Loucy (cell line): ENCODE data around the gene SLC6A20.

ENCODE experiments used
- EZH2phosphoT487 ChIP-seq: fragments of 200-600 bp; IDR thresholded peaks from 2 replicates; pipeline ENCODE4 v1.6.1; 2018; ENCODE audit warnings: antibody characterized with exemption, mild to moderate bottlenecking, moderate library complexity, borderline replicate concordance
- TF ChIP-seq, protein P1 (sequence below): fragments of 200-600 bp; sonication (generic); conservative IDR thresholded peaks from 2 replicates; pipeline ENCODE4 v1.5.1; 2014; ENCODE audit warnings: mild to moderate bottlenecking, antibody characterized with exemption, low read length

GRCh38 chr3:45794660-45795059 is 1.7 kb downstream of the SLC6A20 start:
- TF ChIP-seq, protein P1, sequence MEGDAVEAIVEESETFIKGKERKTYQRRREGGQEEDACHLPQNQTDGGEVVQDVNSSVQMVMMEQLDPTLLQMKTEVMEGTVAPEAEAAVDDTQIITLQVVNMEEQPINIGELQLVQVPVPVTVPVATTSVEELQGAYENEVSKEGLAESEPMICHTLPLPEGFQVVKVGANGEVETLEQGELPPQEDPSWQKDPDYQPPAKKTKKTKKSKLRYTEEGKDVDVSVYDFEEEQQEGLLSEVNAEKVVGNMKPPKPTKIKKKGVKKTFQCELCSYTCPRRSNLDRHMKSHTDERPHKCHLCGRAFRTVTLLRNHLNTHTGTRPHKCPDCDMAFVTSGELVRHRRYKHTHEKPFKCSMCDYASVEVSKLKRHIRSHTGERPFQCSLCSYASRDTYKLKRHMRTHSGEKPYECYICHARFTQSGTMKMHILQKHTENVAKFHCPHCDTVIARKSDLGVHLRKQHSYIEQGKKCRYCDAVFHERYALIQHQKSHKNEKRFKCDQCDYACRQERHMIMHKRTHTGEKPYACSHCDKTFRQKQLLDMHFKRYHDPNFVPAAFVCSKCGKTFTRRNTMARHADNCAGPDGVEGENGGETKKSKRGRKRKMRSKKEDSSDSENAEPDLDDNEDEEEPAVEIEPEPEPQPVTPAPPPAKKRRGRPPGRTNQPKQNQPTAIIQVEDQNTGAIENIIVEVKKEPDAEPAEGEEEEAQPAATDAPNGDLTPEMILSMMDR, result no peak
- no peak for TF ChIP-seq EZH2phosphoT487
